HepG2 (cell line): ENCODE measurements around the gene RBM22. TPM values are rescaled to one million over a fixed set of nuclear protein-coding genes. Genes with fewer than 3 reads are reported as not detected.

Source experiments
- ATAC-seq: fragments of 200-7000 bp; cut with Tn5 transposase; 3 replicates; pipeline ENCODE4 v1.9.1; 2020; ENCODE audit warnings: mild to moderate bottlenecking, moderate library complexity
- BruUV-seq: library from RNA; stranded (reverse); fragments of 400-500 nt; replicated peaks from 2 replicates; lab custom pipeline; 2021; lab: Mats Ljungman, UMichigan
- CTCF ChIA-PET: fragments of 300-600 bp; formaldehyde crosslinking; extraction: SDS; loops from one replicate; lab custom pipeline; 2021; ENCODE audit warnings: low total read pairs, inconsistent platforms, low intra/inter-chr PET ratio; lab: Yijun Ruan, JAX
- POLR2A ChIA-PET: fragments of 350-600 bp; sonication (Branson Sonifier 250); formaldehyde crosslinking; loops from one replicate; lab custom pipeline; 2020; ENCODE audit warnings: antibody characterized with exemption, inconsistent platforms; lab: Yijun Ruan, JAX
- DNase-seq: peaks from one replicate; pipeline ENCODE4 v3.0.0-alpha.2; 2015; ENCODE audit warnings: low spot score
- FAIRE-seq: peaks from 3 replicates; lab custom pipeline; 2011; peaks lifted over from hg19 to GRCh38; lab: Jason Lieb, UNC
- H2AFZ ChIP-seq: one replicate; pipeline ENCODE4 v1.6.1; 2011; ENCODE audit warnings: low read length, inconsistent platforms
- H3K27ac ChIP-seq: fragments of 300-600 bp; 3 replicates; pipeline ENCODE4 v1.8.0; 2011; ENCODE audit warnings: mixed run types, mild to moderate bottlenecking, mixed read lengths, low read length, inconsistent platforms; ENCODE audit not compliant: insufficient read depth; ENCODE audit errors: extremely low read length
- H3K27me3 ChIP-seq, 2 experiments: fragments of 200-600 bp in 1 of 2; 2 replicates in 1 of 2; 3 replicates in 1 of 2; pipeline versions ENCODE4 v1.6.0 to v1.8.0; 2011; ENCODE audit warnings: low read length in 2 of 2, mild to moderate bottlenecking in 2 of 2, moderate library complexity in 2 of 2, inconsistent platforms in 1 of 2; ENCODE audit not compliant: insufficient read depth in 2 of 2, control insufficient read depth in 1 of 2
- H3K36me3 ChIP-seq, 2 experiments: fragments of 200-600 bp in 1 of 2; replicated peaks in 1 of 2; 2 replicates in 1 of 2; 3 replicates in 1 of 2; pipeline versions ENCODE4 v1.5.1 to v1.8.0; 2011; ENCODE audit warnings: low read length in 2 of 2, inconsistent platforms in 1 of 2; ENCODE audit not compliant: insufficient read depth in 2 of 2, control insufficient read depth in 1 of 2
- H3K4me1 ChIP-seq: 2 replicates; pipeline ENCODE4 v1.5.1; 2012; ENCODE audit warnings: low read length, inconsistent platforms; ENCODE audit not compliant: insufficient read depth
- H3K4me2 ChIP-seq: 2 replicates; pipeline ENCODE4 v1.6.0; 2011; ENCODE audit warnings: low read depth, low read length, inconsistent platforms
- H3K4me3 ChIP-seq, 3 experiments: fragments of 200-600 bp in 1 of 3; sonication (generic), shearing (Covaris generic) in 1 of 3; replicated peaks in 1 of 3; 2 replicates each; pipeline ENCODE4 v1.5.1; 2011 to 2016; ENCODE audit warnings: low read length in 3 of 3, inconsistent platforms in 2 of 3, low read depth in 2 of 3, mild to moderate bottlenecking in 2 of 3, control low read depth in 1 of 3, mixed read lengths in 1 of 3; ENCODE audit not compliant: insufficient read depth in 1 of 3
- H3K79me2 ChIP-seq: one replicate; pipeline ENCODE4 v1.6.1; 2011; ENCODE audit warnings: low read length, inconsistent platforms; ENCODE audit not compliant: insufficient read depth
- H3K9ac ChIP-seq: 2 replicates; pipeline ENCODE4 v1.6.0; 2011; ENCODE audit warnings: mild to moderate bottlenecking, low read depth, low read length, inconsistent platforms; ENCODE audit not compliant: insufficient read depth
- H3K9me3 ChIP-seq: 2 replicates; pipeline ENCODE4 v1.5.1; 2012; ENCODE audit warnings: mild to moderate bottlenecking, low read length
- H4K20me1 ChIP-seq: 2 replicates; pipeline ENCODE4 v1.6.0; 2011; ENCODE audit warnings: inconsistent platforms, mild to moderate bottlenecking, low read length, moderate library complexity; ENCODE audit not compliant: insufficient read depth
- FUBP1 ChIP-seq: sonication (generic); formaldehyde crosslinking; IDR thresholded peaks from 2 replicates; pipeline ENCODE4 v1.5.1; 2020; ENCODE audit warnings: missing genetic modification reagents, mild to moderate bottlenecking, borderline replicate concordance
- ZNF296 ChIP-seq: sonication (generic); formaldehyde crosslinking; conservative IDR thresholded peaks from 2 replicates; pipeline ENCODE4 v1.5.0; 2020; ENCODE audit warnings: mild to moderate bottlenecking, missing genetic modification reagents
- ZNF687 ChIP-seq: sonication (generic); formaldehyde crosslinking; IDR thresholded peaks from 2 replicates; pipeline ENCODE4 v1.5.1; 2020; ENCODE audit warnings: mild to moderate bottlenecking, missing genetic modification reagents, moderate library complexity
- WGBS: methylation state at CpG from one replicate; pipeline ENCODE4 v1.1.6; 2017; ENCODE audit warnings: low lambda C conversion rate; 5-methylcytosine and 5-hydroxymethylcytosine counted together
- in situ Hi-C: cut with HindIII; loops from 2 replicates; pipeline ENCODE4 v1.10.0; 2017; ENCODE audit warnings: low pct_unique_long_range_greater_than_20kb; ENCODE audit not compliant: extremely low pct_ligation_motif_present
- intact Hi-C: fragments of 100-400 bp; cut with micrococcal nuclease; formaldehyde crosslinking; loops from one replicate; pipeline ENCODE4 v1.10.0; 2022; ENCODE audit not compliant: unreplicated experiment
- polyA plus RNA-seq, 8 experiments: library from polyadenylated mRNA; depleted of rRNA in 3 of 8; stranded (reverse) in 7 of 8; unstranded in 1 of 8; fragments of >200 nt; fragmentation: Illumina TruSeq in 4 of 8; extraction: Trizol in 4 of 8; gene quantifications; 2 replicates each; pipeline versions ENCODE4 v1.2.1 to v1.2.3, GENCODE V29; 2011 to 2016; ENCODE audit warnings: low read depth in 4 of 8, missing spikeins in 1 of 8, mixed read lengths in 1 of 8; ENCODE audit not compliant: insufficient read depth in 1 of 8
- total RNA-seq, 5 experiments: library from RNA; depleted of rRNA; stranded (reverse); fragments of >200 nt; fragmentation: Illumina TruSeq; extraction: Trizol; gene quantifications; 2 replicates each; pipeline ENCODE4 v1.2.3, GENCODE V29; 2016; ENCODE audit warnings: low read depth in 1 of 5

Gene RBM22
- total and polyA plus RNA-seq, 2 of the 13 experiments (the other 11 are each of a cell fraction or from before 2014, with no cell fraction given): 28.3 to 35.0 TPM

GRCh38 chr5:150671509-150672236 lies 29.2 kb downstream of the RBM22 start:
- H3K9ac ChIP-seq: no peak overlapping the region
- TF ChIP-seq FUBP1: no peak
- peak; percentile 26; the same call in 1 of the 2 replicates for TF ChIP-seq ZNF687 (CRISPR knock-in tag)
- no peak for TF ChIP-seq ZNF296 (CRISPR knock-in tag)
- TF ChIP-seq, all 625 proteins: peak for 1
- BruUV-seq: no TSS peak
- Histone ChIP-seq H4K20me1 (no peaks in the 10 kb centered on the region), H3K27me3 (peaks cover 2 to 29% of the 10 kb centered on the region in 2 experiments; a peak in 2 of 5 replicates), H3K4me2 (peak overlapping the region; percentile 75), H3K79me2 (no peaks in the 10 kb centered on the region), H3K4me1 (no peaks in the 10 kb centered on the region), H3K36me3 (no peaks in the 10 kb centered on the region), H2AFZ (no peak overlapping the region), H3K27ac (no peak overlapping the region), H3K4me3 (peak overlapping the region; percentile 52 to 68 (median 65); a peak in 5 of 6 replicates), H3K9me3 (no peaks in the 10 kb centered on the region)
- ATAC-seq: peak; percentile 52
- FAIRE-seq: no peak
- ChIA-PET POLR2A (no interaction called here), CTCF (no interaction called here)
- intact Hi-C loops: no loop called here
- WGBS: 70% methylated on average over 20 of the region's 51 CpGs
- in situ Hi-C loops: loop anchor here (25.0 kb wide), 1 partner anchor 209 kb away; no protein-coding TSS in a partner anchor
- no peak for DNase-seq
